ENCODE data around the gene PKD2L1.

DNA sequence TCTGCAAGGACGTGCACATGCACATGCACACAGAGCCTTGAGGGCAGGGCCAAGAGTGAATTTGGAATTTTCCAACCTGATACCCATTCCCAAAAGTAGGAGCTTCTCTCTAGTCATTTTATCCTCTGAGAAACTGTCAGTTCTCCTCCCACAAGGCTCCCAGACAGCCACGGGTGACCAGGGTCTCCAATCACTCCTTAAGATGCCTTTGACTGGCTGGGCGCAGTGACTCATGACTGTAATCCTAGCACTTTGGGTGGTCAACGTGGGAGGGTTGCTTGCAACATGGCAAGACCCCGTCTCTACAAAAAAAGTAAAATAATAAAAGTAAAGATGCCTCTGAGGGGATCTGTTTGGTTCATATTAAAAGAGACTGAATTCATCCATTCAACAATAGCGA lies 30.2 kb upstream of the PKD2L1 start:
- no peak for TF ChIP-seq POLR2AphosphoS5 (IDR thresholded peaks at IDR 0.05; ENCODE audit: low read depth, low read length)
- no peak for TF ChIP-seq TAF1 (IDR thresholded peaks at IDR 0.05; ENCODE audit: low read depth, low read length)
- TF ChIP-seq POLR2A (IDR thresholded peaks at IDR 0.05; ENCODE audit: low read depth, low read length): no peak
- no peak for TF ChIP-seq SPI1 (IDR thresholded peaks at IDR 0.05; ENCODE audit: low read depth, low read length)
- TF ChIP-seq POU2F2 (IDR thresholded peaks at IDR 0.05; ENCODE audit: low read depth, low read length): no peak
- no peak for TF ChIP-seq PAX5 (IDR thresholded peaks at IDR 0.05; ENCODE audit: insufficient read depth, low read length, severe bottlenecking)
